Fibroblast of skin of back (primary cell): ENCODE measurements around the gene ICAM3. TPM values are rescaled to one million over a fixed set of nuclear protein-coding genes. Genes with fewer than 3 reads are reported as not detected.
A peak's percentile ranks its signal among the peaks of the same experiment; 100 is the strongest.
"Not testable (repeated sequence)": the region's sequence is repeated elsewhere in the genome, so short reads cannot be mapped to it uniquely, and the experiment has no call there.

Experiments used
- DNase-seq: peaks from one replicate; pipeline ENCODE4 v3.0.0-alpha.2; 2013
- polyA plus RNA-seq, 2 experiments: library from polyadenylated mRNA; unstranded; fragments of 120-200 nt; gene quantifications; one replicate each; pipeline ENCODE4 v1.2.1, GENCODE V29; 2013; ENCODE audit not compliant: insufficient read length in 2 of 2

The ICAM3 gene
- polyA plus RNA-seq (2013, experiment 1 of 2; ENCODE audit: insufficient read length), result 14.6 TPM
- 9.8 TPM for polyA plus RNA-seq (2013, experiment 2 of 2; ENCODE audit: insufficient read length)

- DNase-seq, result no peak
Measured at GRCh38 chr19:10339380-10339960, at the start of gene ICAM3. Gene ICAM3, minus strand, starts transcription at chr19:10339624. Its CDS starts 10 bp downstream, at chr19:10339614.

- DNase-seq, result peak; percentile 70
Measured at GRCh38 chr19:10388957-10389356, 49.5 kb upstream of the ICAM3 start.

DNA sequence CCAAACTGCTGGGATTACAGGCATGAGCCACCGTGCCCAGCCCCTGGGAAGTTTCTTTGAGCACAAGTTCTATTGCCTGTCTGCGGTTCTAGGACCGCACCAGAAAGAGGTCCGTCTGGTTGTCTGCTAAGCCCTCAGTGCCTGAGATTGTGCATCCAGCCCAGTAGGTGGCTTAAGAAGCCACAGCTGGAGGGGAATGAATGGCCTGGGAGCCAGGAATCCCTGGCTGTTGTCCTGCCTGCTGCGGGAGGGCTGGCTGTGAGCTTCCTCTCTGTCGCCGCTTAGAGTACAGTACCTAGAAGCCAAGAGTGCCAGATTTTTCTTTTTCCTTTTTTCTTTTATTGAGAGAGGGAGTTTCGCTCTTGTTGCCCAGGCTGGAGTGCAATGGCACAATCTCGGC is 45.2 kb upstream of the ICAM3 start:
- DNase-seq, result no peak

GRCh38 chr19:10383223-10383499 is 43.7 kb upstream of the ICAM3 start:
- not testable (repeated sequence) for DNase-seq

DNA sequence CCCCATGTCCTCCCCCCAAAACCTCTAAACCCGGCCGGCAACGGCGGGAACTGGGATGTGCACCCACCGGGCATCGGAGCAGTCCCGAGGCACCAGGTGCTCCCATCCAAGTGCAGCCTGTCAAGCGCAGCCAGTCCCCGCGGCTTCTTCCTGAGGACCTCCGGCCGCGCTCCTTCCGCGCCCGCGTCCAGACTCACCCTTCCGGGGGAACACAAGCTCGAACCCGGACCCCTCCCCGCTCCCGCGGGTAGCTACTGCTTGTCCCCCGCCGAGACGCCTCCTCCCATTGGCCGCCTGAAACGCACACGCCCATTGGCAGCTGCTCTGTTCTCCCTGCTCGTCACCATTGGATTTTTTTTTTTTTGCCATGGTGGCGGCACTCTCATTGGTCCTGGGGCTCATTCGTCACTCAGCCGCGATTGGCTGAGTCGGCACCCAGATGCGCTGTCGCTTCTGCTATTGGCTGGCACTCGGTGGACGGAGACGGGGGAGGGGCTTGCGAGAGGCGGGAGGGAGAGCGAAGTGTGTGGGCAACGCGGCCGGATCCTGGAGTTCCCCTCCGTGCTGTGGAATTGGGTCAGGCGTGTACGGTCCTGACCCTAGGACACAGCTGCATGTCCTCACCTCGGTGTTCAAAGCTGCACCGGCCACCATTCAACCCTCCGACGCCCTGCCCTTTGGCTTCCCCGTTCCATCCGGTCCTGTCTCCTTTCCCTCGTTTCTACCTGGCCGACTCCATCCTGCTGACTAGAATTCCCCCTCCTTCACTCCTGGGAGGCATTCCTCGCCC is 41.1 kb upstream of the ICAM3 start, which contains the start of gene TYK2:
TSS of gene TYK2 (minus strand) at position 260 of the 790 bp plus-strand sequence. CDS start 2,166 bp downstream, outside the sequence.
- DNase-seq, result peak; percentile 98

DNA sequence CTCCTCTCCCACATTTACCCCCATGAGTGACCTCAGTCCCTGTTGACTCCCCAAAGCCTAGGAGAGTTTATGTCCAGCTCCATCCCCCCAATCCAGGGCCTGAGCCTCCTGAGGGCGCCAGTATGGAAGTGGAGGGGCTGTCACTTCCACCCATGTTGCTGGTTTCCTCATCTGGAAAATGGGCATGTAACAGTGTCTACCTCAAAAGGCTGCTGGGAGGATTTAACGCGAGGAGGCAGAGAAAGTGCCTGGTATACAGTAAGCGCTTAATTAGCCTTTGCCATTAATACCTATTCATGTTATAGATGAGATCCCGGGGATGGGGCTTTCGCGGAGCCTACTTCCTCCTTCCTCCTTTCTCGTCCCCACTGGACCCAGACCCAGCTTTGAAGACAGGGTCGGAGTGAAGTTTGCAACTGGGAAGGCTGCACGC is 40.5 kb upstream of the ICAM3 start:
- DNase-seq, result peak; percentile 4

GRCh38 chr19:10378124-10378523 is 38.7 kb upstream of the ICAM3 start:
- no peak for DNase-seq

GRCh38 chr19:10377140-10377640 is 37.8 kb upstream of the ICAM3 start:
- DNase-seq, result not testable (repeated sequence)

- DNase-seq, result no peak
Measured at GRCh38 chr19:10374931-10375330, 35.5 kb upstream of the ICAM3 start.

- no peak for DNase-seq
Measured at GRCh38 chr19:10372690-10373089, 33.3 kb upstream of the ICAM3 start.

DNA sequence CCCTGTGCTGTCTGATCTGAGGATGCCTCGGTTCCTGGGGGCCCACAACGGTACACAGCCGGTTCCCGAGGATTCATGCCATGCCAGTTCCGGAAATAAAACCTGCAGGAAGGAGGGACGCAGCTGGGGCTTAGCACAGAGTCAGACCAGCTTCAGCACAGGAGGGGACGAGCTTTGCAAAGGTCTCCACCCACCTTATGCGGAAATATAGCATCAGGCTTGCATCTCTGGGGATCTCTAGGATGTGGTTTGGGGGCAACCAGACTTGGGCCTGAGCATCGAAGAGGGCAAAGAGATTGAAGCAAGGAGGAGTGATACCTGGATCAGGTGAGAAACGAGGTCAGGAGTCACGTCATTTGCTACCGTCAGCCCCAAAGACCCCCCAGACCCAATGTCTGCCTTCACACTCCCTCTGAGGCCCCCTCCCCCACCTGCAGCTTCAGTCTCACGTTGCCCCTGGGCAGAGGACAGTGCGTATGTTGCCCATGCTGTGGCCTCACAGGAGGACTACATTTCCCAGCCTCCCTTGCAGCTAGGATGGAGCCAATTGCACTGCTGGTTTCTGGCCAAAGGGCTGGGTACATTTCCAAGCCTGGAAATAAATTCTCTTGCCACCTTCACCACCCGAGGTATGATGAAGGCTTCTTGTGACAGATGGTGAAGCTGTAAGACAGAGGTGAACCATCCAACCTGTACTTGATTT is 28.8 kb upstream of the ICAM3 start:
- DNase-seq, result no peak

DNA sequence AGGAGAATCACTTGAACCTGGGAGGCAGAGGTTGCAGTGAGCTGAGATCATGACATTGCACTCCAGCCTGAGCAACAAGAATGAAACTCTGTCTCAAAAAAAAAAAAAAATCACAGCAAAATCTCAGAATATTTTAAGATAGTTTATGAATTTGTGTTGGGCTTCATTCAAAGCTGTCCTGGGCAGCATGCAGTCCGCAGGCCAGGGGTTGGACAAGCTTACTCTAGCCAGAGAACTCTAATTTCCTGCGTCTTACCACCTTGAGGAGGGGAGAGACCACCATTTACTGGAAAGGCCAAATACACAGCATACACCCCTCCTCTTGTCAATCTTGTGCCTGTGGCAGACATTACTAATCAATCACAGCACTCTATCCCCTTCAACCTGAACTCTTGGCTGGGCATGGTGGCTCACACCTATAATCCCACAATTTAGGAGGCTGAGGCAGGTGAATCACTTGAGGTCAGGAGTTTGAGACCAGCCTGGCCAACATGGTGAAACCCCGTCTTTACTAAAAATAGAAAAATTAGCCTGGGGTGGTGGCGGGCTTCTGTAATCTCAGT is 27.6 kb upstream of the ICAM3 start:
- not testable (repeated sequence) for DNase-seq

GRCh38 chr19:10365518-10365917 is 26.1 kb upstream of the ICAM3 start:
- no peak for DNase-seq

DNA sequence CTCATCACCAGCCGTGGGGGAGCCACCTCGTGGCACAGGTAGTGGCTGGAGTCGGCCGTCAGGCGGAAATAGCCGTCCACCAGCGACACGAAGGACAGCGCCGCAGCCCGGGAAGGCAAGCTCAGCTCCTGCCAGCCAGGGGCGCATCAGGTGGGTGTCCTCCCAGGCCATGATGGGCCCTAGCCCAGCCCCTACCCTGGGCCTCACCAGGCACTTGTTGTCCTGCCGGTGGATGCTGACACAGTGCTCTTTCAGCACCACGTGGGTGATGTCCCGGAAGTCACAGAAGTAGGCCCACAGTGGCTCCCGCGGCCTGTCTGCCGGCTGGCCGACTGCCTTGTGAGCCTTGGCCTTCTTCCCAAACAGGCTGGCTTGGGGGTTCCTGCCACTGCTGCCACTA is 25.2 kb upstream of the ICAM3 start:
- DNase-seq, result no peak

- no peak for DNase-seq
Measured at GRCh38 chr19:10363789-10364281, 24.4 kb upstream of the ICAM3 start.

GRCh38 chr19:10362259-10362658 is 22.8 kb upstream of the ICAM3 start:
- no peak for DNase-seq

DNA sequence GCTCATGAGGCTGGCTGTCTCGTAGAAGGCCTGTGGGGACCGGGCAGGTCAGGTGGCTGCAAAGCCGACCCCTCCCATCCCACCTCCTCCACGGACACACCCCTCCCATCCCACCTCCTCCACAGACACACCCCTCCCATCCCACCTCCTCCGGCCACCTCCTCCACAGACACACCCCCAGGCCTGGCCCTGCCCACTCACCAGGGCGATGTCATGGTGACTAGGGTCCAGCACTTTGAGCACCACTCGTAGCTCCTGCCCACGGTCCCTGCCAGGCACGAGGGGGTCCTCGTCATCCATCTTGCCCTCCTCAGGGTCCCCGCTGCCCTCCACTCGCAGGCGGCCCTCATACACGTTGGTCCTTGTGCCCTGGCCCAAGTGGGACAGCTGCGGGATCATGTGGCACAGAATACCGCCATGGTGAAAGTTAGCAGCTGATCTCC is 22.2 kb upstream of the ICAM3 start:
- DNase-seq, result no peak

DNA sequence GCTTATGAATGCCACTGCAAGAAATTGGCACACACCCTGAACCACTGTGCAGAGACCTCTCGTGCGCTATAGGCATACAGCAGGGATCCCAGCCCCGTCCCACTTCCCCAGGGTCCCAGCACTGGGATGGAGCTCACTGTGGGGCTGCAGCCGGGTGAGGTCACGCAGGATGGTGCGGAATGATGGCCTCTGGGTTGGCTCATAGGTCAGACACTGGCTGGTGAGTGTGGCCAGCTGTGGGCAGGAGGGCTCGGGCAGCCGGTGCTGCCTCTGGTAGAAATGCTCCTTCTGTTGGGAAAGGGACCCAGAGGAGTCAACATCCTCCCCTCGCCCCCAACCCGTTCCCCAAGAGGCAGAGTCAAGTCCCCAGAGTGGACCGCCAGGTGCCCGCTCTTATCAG is 17.0 kb upstream of the ICAM3 start:
- no peak for DNase-seq

DNA sequence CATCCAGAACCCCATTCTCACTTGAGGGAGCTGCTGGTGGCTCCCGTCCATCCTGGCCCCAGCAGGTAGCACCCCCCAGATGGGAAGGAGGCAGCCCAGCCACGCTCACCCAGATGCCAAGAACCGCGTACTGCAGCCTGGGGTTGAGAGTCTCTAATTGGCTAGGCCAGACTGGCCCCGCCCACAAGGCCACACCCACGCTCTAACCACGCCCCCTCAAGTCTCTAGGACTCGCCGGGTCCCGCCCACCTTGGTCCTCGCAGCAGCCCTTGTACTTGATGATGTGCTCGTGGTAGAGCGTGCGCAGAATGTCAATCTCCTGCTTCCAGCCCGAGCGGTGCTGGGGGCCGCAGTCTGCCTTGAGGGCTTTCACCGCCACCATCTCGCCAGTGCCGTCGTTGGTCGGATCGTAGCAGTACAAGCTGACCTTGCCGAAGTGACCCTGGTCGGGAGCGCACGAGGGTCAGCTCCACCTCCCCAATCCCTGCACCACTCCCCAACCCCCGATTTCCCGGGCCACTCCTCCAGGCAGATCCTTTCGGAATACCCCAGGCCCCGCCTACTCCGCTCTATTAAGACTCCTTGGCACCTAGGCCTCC is 14.5 kb upstream of the ICAM3 start:
- DNase-seq, result peak; percentile 21

DNA sequence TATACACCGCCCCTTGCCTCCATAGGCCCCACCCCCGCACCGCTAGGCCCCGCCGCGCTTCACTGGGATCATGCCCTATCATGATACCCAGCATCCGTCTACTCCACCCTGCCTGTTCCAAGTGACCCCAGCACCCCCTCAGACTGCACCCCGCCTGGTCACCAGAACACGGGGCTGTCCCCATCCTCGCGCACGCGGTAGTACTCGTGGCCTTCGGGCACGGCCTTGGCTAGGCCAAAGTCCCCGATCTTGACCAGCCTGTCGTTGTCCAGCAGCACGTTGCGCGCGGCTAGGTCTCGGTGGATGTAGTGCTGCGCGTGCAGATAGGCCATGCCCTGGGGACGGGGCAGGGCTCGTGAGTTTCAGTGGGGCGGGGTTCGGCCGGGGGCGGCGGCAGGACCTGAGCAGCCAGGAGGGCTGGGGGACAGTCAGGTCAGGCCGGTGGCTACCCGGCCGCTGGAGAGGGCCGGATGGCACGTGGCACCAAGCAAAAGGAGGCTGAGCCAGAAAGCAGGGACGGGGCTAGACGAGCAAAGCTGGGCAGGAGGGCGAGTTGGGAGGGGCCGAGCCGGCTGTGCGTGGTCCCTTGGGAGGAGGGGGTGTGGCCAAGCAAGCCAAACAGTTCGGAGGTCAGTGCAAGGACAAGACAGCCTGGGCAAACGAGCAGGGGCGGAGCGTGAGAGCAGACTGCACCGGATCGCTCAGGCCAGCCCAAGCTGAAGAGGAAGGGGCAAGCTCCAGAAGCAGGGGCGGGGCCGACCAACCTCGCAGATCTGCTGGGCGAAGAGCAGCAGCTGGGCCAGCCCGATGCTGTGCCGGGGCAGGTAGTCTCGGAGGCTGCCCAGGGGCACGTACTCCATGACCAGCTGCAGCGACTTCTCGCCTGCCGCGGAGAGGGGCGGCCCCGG is 13.6 kb upstream of the ICAM3 start:
- DNase-seq, result no peak

DNA sequence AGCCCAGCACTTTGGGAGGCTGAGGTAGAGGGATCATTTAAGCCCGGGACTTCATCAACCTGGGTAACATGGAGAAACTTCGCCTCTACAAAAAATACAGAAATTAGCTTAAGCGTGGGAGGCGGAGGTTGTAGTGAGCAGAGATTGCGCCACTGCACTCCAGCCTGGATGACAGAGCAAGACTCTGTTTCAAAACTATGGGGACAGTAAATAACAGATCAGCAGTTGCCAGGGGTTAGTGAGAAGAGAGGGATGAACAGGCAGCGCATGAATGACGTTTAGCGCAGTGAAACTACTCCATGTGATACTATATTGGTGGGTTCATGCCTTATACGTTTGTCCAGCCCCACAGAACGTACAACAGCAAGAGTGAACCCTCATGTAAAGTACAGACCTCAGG is 7.1 kb upstream of the ICAM3 start:
- no peak for DNase-seq
